K562 (cell line): Measurements from ENCODE around the gene ICAM1. TPM values are rescaled to one million over a fixed set of nuclear protein-coding genes. Genes with fewer than 3 reads are reported as not detected.

Experiments used
- CREBBP ChIP-seq: IDR thresholded peaks from one replicate; pipeline ENCODE4 v1.6.1; 2012; ENCODE audit warnings: low read depth, mild to moderate bottlenecking, control low read depth, inconsistent platforms, low read length
- E2F6 ChIP-seq, 2 experiments: IDR thresholded peaks; 2 replicates each; pipeline ENCODE4 v1.6.1; 2011; ENCODE audit warnings: borderline replicate concordance in 1 of 2, control low read depth in 1 of 2, low read depth in 1 of 2, low read length in 1 of 2, mild to moderate bottlenecking in 1 of 2, mixed read lengths in 1 of 2, moderate library complexity in 1 of 2; ENCODE audit not compliant: insufficient read depth in 1 of 2, insufficient read length in 1 of 2, poor library complexity in 1 of 2, severe bottlenecking in 1 of 2; ENCODE audit errors: extremely low read depth in 1 of 2
- FOXJ3 ChIP-seq: sonication (generic); formaldehyde crosslinking; IDR thresholded peaks from 2 replicates; pipeline ENCODE4 v1.4.0; 2020; ENCODE audit warnings: mild to moderate bottlenecking, missing genetic modification reagents
- GATAD2A ChIP-seq: fragments of 450-650 bp; IDR thresholded peaks from 2 replicates; pipeline ENCODE4 v1.6.1; 2017
- HMBOX1 ChIP-seq: sonication (generic); IDR thresholded peaks from 2 replicates; pipeline ENCODE4 v1.6.1; 2016
- NEUROD1 ChIP-seq: fragments of 150-350 bp; IDR thresholded peaks from 2 replicates; pipeline ENCODE4 v1.6.1; 2014; ENCODE audit warnings: borderline replicate concordance, low read length, low read depth; ENCODE audit not compliant: partially characterized antibody
- PML ChIP-seq: IDR thresholded peaks from 2 replicates; pipeline ENCODE4 v1.6.1; 2012; ENCODE audit warnings: low read length, inconsistent platforms
- RERE ChIP-seq: sonication (generic); formaldehyde crosslinking; IDR thresholded peaks from 2 replicates; pipeline ENCODE4 v1.8.0; 2023; ENCODE audit warnings: missing genetic modification reagents, mild to moderate bottlenecking, borderline replicate concordance
- TAL1 ChIP-seq: fragments of 450-650 bp; IDR thresholded peaks from 2 replicates; pipeline ENCODE4 v1.6.1; 2016; ENCODE audit warnings: mild to moderate bottlenecking
- TFE3 ChIP-seq: fragments of 450-650 bp; formaldehyde crosslinking; IDR thresholded peaks from 2 replicates; pipeline ENCODE4 v1.4.0; 2020; ENCODE audit warnings: mild to moderate bottlenecking, mixed read lengths
- TSC22D4 ChIP-seq: fragments of 450-650 bp; IDR thresholded peaks from 2 replicates; pipeline ENCODE4 v1.6.1; 2016; ENCODE audit warnings: missing genetic modification characterization, missing biosample characterization, control low read depth
- ZBTB49 ChIP-seq: sonication (generic); formaldehyde crosslinking; IDR thresholded peaks from 2 replicates; pipeline ENCODE4 v1.8.0; 2022; ENCODE audit warnings: missing genetic modification reagents, mild to moderate bottlenecking, borderline replicate concordance
- ZFX ChIP-seq: sonication (generic); formaldehyde crosslinking; IDR thresholded peaks from 2 replicates; pipeline ENCODE4 v1.8.0; 2022; ENCODE audit warnings: mild to moderate bottlenecking, missing genetic modification reagents, moderate library complexity
- ZNF408 ChIP-seq: fragments of 250-450 bp; sonication (Bioruptor Pico); IDR thresholded peaks from 2 replicates; pipeline ENCODE4 v1.4.0; 2020; ENCODE audit warnings: low read depth, mild to moderate bottlenecking, moderate library complexity
- polyA plus RNA-seq, 8 experiments: library from polyadenylated mRNA; depleted of rRNA in 4 of 8; stranded (reverse) in 5 of 8; unstranded in 3 of 8; fragments of >200 nt; fragmentation: Nextera tagmentation in 2 of 8; fragmentation: Illumina TruSeq in 1 of 8; extraction: Ambion mirVana in 2 of 8; extraction: Trizol in 1 of 8; gene quantifications; 2 replicates each; pipeline versions ENCODE4 v1.2.1 to v1.2.3, GENCODE V29; 2011 to 2014; ENCODE audit warnings: inconsistent platforms in 1 of 8, missing spikeins in 1 of 8
- total RNA-seq, 7 experiments: library from RNA; depleted of rRNA in 6 of 7; stranded (reverse); fragments of >200 nt in 6 of 7; fragmentation: Illumina TruSeq in 2 of 7; extraction: Trizol in 2 of 7; gene quantifications; 2 replicates each; pipeline versions ENCODE4 v1.2.1 to v1.2.3, GENCODE V29; 2011 to 2021; ENCODE audit warnings: low replicate concordance in 1 of 7

Gene ICAM1
- total and polyA plus RNA-seq, 9 of the 15 experiments (the other 6 are each of a cell fraction or from before 2014, with no cell fraction given): 2.3 to 24.4 (median 13.4) TPM

GRCh38 chr19:10260141-10260584, 10.8 kb upstream of the ICAM1 start (continued):
- TF ChIP-seq E2F6 (IDR thresholded peaks at IDR 0.05; ENCODE audit: borderline replicate concordance in 1 of 2, extremely low read depth in 1 of 2, insufficient read depth in 1 of 2, insufficient read length in 1 of 2, low read depth in 1 of 2, low read length in 1 of 2, poor library complexity in 1 of 2, severe bottlenecking in 1 of 2) (no peak), FOXJ3 (CRISPR knock-in tag) (no peak), TAL1 (no peak), PML (no peak), ZBTB49 (no peak), TFE3 (no peak), ZFX (CRISPR knock-in tag) (no peak), GATAD2A (no peak), TSC22D4 (no peak), HMBOX1 (no peak), CREBBP (no peak), NEUROD1 (no peak), RERE (CRISPR knock-in tag) (no peak), ZNF408 (CRISPR knock-in tag) (no peak)
